ENCODE data around the gene NINL. TPM values are rescaled to one million over a fixed set of nuclear protein-coding genes. Genes with fewer than 3 reads are reported as not detected.
"Not testable (repeated sequence)": the region's sequence is repeated elsewhere in the genome, so short reads cannot be mapped to it uniquely, and the experiment has no call there.

Gene NINL
- total RNA-seq, 1 donor: 8.2 TPM

- H3K4me3 ChIP-seq (ENCODE audit: low read depth, low read length): no peak overlapping the region
- TF ChIP-seq, protein P1, sequence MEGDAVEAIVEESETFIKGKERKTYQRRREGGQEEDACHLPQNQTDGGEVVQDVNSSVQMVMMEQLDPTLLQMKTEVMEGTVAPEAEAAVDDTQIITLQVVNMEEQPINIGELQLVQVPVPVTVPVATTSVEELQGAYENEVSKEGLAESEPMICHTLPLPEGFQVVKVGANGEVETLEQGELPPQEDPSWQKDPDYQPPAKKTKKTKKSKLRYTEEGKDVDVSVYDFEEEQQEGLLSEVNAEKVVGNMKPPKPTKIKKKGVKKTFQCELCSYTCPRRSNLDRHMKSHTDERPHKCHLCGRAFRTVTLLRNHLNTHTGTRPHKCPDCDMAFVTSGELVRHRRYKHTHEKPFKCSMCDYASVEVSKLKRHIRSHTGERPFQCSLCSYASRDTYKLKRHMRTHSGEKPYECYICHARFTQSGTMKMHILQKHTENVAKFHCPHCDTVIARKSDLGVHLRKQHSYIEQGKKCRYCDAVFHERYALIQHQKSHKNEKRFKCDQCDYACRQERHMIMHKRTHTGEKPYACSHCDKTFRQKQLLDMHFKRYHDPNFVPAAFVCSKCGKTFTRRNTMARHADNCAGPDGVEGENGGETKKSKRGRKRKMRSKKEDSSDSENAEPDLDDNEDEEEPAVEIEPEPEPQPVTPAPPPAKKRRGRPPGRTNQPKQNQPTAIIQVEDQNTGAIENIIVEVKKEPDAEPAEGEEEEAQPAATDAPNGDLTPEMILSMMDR (IDR thresholded peaks at IDR 0.05; ENCODE audit: insufficient read depth, low read depth, low read length): no peak
- DNase-seq (ENCODE audit: low read depth): no peak
Observed at GRCh38 chr20:25480797-25481196, 104.5 kb downstream of the NINL start.

DNA sequence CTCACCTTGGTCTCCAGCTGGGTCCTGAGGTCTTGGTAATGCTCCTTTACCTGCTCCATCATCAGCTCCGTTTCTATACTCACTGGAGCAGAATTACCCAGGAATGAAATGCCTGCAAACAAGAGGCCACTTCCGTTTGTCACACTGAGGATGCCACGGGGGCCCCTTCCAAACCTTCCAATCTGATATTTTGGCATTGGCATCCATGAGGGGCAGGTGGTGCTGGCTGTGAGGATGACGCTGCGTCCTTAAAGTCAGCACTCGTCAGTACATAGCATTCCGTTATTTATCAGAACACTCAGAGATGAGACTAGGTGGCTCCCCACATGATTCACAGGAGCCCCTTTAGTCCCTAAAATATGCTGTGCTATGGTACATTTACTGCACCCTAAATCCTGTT is 105.2 kb downstream of the NINL start:
- no peak for DNase-seq (ENCODE audit: low read depth)
- no peak overlapping the region for H3K4me3 ChIP-seq (ENCODE audit: low read depth, low read length)

GRCh38 chr20:25479638-25480037 is 105.7 kb downstream of the NINL start:
- TF ChIP-seq, protein P1 (IDR thresholded peaks at IDR 0.05; ENCODE audit: insufficient read depth, low read depth, low read length): no peak
- no peak for DNase-seq (ENCODE audit: low read depth)
- H3K4me3 ChIP-seq (ENCODE audit: low read depth, low read length): no peak overlapping the region

More for the DNA sequence above, 105.2 kb downstream of the NINL start:
- TF ChIP-seq, protein P1 (IDR thresholded peaks at IDR 0.05; ENCODE audit: insufficient read depth, low read depth, low read length): no peak

DNA sequence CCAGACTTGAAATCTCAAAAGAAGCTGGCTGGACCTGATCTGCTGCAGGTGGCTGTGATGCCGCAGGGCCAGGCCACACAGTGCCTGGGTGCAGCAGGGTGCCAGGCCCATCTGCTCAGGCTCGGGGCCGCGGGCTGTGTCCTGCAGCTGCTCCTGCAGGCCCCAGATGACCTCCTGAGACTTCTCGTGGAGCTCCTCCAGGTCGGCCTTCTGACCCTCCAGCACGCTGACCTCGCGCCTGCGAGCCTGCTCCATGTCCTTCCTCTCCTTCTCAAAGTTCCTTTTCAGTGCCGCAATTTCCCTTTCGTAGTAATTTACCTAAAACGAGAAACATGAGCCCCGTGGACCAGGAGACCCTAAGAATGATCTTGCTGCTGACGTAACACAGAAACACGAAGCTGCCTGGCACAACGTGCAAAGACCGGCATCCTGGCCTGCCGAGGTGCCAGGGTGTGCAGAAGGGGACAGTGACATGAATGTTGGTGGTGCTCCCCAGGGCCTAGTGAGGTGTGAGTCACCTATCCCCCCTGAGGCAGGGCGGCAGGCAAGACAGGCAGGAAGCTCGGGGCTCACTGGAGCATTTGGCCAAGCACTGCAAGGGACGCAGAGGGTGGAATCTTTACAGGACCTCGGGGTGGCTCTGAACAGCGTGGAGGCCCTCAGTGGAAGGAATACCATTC is 106.3 kb downstream of the NINL start:
- TF ChIP-seq, protein P1 (IDR thresholded peaks at IDR 0.05; ENCODE audit: insufficient read depth, low read depth, low read length): no peak
- no peak for DNase-seq (ENCODE audit: low read depth)
- no peak overlapping the region for H3K4me3 ChIP-seq (ENCODE audit: low read depth, low read length)

DNA sequence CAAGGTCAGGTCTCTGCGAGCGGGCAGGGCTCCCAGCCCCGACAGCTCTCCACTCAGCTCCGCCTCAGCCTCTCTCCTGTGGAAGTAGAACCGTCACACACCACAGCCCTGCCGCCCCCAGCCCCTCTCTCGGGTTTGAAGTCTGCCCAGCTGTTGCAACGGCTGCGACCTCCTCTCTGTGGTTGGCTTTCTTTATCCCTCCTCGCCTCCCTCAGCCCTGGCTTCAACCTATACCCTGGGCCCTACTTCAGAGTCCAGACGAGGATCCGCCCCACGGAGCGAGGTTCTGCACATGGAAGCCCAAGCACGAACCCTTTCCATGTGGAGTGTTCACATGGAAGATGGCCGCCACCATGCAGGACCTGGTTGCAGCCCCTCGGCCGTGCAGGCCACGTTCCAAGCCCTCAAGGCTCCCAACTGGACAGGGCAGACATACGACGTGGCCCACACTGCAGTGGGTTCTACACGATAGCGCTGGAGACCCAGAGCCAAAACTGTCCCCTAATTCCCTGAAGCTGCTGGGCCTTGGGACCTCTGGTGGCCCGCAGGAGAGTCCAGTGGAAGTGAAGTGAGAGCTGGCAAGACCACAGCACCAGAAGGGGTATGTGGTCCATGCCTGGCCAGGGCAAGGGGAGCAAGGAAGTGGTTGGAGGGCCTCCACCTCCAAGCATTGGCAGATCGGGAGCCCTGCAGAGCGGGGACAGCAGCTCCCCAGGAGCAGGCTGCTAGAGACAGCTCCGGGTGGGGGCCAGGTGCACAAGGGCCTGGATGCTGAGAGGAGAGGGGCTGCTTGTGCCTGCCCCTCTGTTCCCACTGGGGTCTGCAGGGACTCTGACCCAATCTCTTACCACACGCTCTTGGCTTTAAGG is 108.1 kb downstream of the NINL start:
- DNase-seq (ENCODE audit: low read depth): no peak
- no peak overlapping the region for H3K4me3 ChIP-seq (ENCODE audit: low read depth, low read length)
- TF ChIP-seq, protein P1 (IDR thresholded peaks at IDR 0.05; ENCODE audit: insufficient read depth, low read depth, low read length): no peak

GRCh38 chr20:25476106-25477013 is 109.0 kb downstream of the NINL start:
- no peak for DNase-seq (ENCODE audit: low read depth)
- no peak overlapping the region for H3K4me3 ChIP-seq (ENCODE audit: low read depth, low read length)
- TF ChIP-seq, protein P1 (IDR thresholded peaks at IDR 0.05; ENCODE audit: insufficient read depth, low read depth, low read length): no peak

GRCh38 chr20:25473297-25473696 is 112.0 kb downstream of the NINL start:
- H3K4me3 ChIP-seq (ENCODE audit: low read depth, low read length); DNase-seq (ENCODE audit: low read depth): not testable (repeated sequence)

Measured in fibroblast of villous mesenchyme (primary cell).